ENCODE data around the gene EFNB1.
"Not testable (repeated sequence)": the region's sequence is repeated elsewhere in the genome, so short reads cannot be mapped to it uniquely, and the experiment has no call there.

EFNB1 gene

GRCh38 chrX:68828740-68829581 is at the start of gene EFNB1:
Gene EFNB1, plus strand, starts transcription at chrX:68829021. Its CDS starts 756 bp downstream, at chrX:68829777.
- peak; percentile 85 for DNase-seq

- not testable (repeated sequence) for DNase-seq
Measured at GRCh38 chrX:68781295-68781694, 47.5 kb upstream of the EFNB1 start.

GRCh38 chrX:68784816-68785215 is 44.0 kb upstream of the EFNB1 start:
- no peak for DNase-seq

- not testable (repeated sequence) for DNase-seq
Measured at GRCh38 chrX:68786581-68786980, 42.2 kb upstream of the EFNB1 start.

- no peak for DNase-seq
Measured at GRCh38 chrX:68789966-68790365, 38.9 kb upstream of the EFNB1 start.

GRCh38 chrX:68792083-68792482 is 36.7 kb upstream of the EFNB1 start:
- no peak for DNase-seq

- DNase-seq, result no peak
Measured at GRCh38 chrX:68794461-68794860, 34.4 kb upstream of the EFNB1 start.

- no peak for DNase-seq
Measured at GRCh38 chrX:68795741-68796140, 33.1 kb upstream of the EFNB1 start.

GRCh38 chrX:68798400-68798799 is 30.4 kb upstream of the EFNB1 start:
- DNase-seq, result not testable (repeated sequence)

GRCh38 chrX:68801737-68802290 is 27.0 kb upstream of the EFNB1 start:
- DNase-seq, result no peak

- no peak for DNase-seq
Measured at GRCh38 chrX:68807818-68808217, 21.0 kb upstream of the EFNB1 start.

- no peak for DNase-seq
Measured at GRCh38 chrX:68808686-68809357, 20.0 kb upstream of the EFNB1 start.

- no peak for DNase-seq
Measured at GRCh38 chrX:68820476-68821110, 8.2 kb upstream of the EFNB1 start.

GRCh38 chrX:68821616-68822015 is 7.2 kb upstream of the EFNB1 start:
- no peak for DNase-seq

GRCh38 chrX:68822641-68823410 is 6.0 kb upstream of the EFNB1 start:
- DNase-seq, result no peak

- DNase-seq, result no peak
Measured at GRCh38 chrX:68823413-68824151, 5.2 kb upstream of the EFNB1 start.

GRCh38 chrX:68824152-68824433 is 4.7 kb upstream of the EFNB1 start:
- DNase-seq, result no peak

GRCh38 chrX:68824565-68825125 is 4.2 kb upstream of the EFNB1 start:
- no peak for DNase-seq

- DNase-seq, result no peak
Measured at GRCh38 chrX:68826113-68826980, 2.5 kb upstream of the EFNB1 start.

- no peak for DNase-seq
Measured at GRCh38 chrX:68827256-68827655, 1.6 kb upstream of the EFNB1 start.

All from NCI-H748 treated with DMSO at 0.1 percent for 48 hours (cell line).